Skeletal muscle tissue (tissue), 4 donors: ENCODE results near the gene TMEM164. TPM values are rescaled to one million over a fixed set of nuclear protein-coding genes. Genes with fewer than 3 reads are reported as not detected.

ENCODE experiments used
- H3K27ac ChIP-seq: one replicate; pipeline ENCODE4 v1.7.0; 2013; ENCODE audit warnings: mild to moderate bottlenecking, low read depth, low read length, inconsistent platforms
- H3K27me3 ChIP-seq, 3 donors: one replicate each; pipeline ENCODE4 v1.7.0; 2013; ENCODE audit warnings: low read length in 3 of 3; ENCODE audit not compliant: control insufficient read depth in 3 of 3, insufficient read depth in 3 of 3
- H3K36me3 ChIP-seq, 3 donors: one replicate each; pipeline ENCODE4 v1.7.0; 2013; ENCODE audit warnings: low read length in 3 of 3; ENCODE audit not compliant: control insufficient read depth in 3 of 3, insufficient read depth in 3 of 3
- H3K4me1 ChIP-seq, 3 donors: one replicate each; pipeline ENCODE4 v1.7.0; 2013; ENCODE audit warnings: low read length in 3 of 3, mild to moderate bottlenecking in 3 of 3; ENCODE audit not compliant: control insufficient read depth in 3 of 3, insufficient read depth in 3 of 3
- H3K4me3 ChIP-seq, 3 donors: one replicate each; pipeline ENCODE4 v1.7.0; 2013; ENCODE audit warnings: low read length in 3 of 3
- H3K9ac ChIP-seq, 3 donors: one replicate each; pipeline ENCODE4 v1.7.0; 2013; ENCODE audit warnings: low read length in 3 of 3, mild to moderate bottlenecking in 3 of 3, moderate library complexity in 2 of 3, low read depth in 1 of 3
- H3K9me3 ChIP-seq, 3 donors: one replicate each; pipeline ENCODE4 v1.7.0; 2013; ENCODE audit warnings: low read length in 3 of 3; ENCODE audit not compliant: control insufficient read depth in 3 of 3
- total RNA-seq: library from RNA; depleted of rRNA; stranded (reverse); fragments of >200 nt; gene quantifications from one replicate; pipeline ENCODE4 v1.2.3, GENCODE V29; 2014
- donor health status: Osteomylitis.

TMEM164 gene
- total RNA-seq, 1 donor from 2014 or later, result 15.1 TPM

GRCh38 chrX:110163488-110163887 lies 160.6 kb downstream of the TMEM164 start:
- no peaks in the 10 kb centered on the region for H3K9me3 ChIP-seq
- H3K9ac ChIP-seq, result no peak overlapping the region

GRCh38 chrX:110167952-110168451 lies 165.1 kb downstream of the TMEM164 start:
- Histone ChIP-seq H3K9me3 (no peaks in the 10 kb centered on the region), H3K9ac (no peak overlapping the region), H3K27me3 (no peaks in the 10 kb centered on the region), H3K36me3 (peaks cover 0 to 6% (median 2%) of the 10 kb centered on the region in 3 donors), H3K4me3 (no peak overlapping the region), H3K27ac (no peak overlapping the region), H3K4me1 (no peaks in the 10 kb centered on the region)

More at GRCh38 chrX:110163488-110163887, 160.6 kb downstream of the TMEM164 start:
- Histone ChIP-seq H3K27me3 (no peaks in the 10 kb centered on the region), H3K4me3 (no peak overlapping the region), H3K27ac (no peak overlapping the region), H3K36me3 (no peaks in the 10 kb centered on the region), H3K4me1 (peaks cover 0 to 11% (median 10%) of the 10 kb centered on the region in 3 donors)

- Histone ChIP-seq H3K9me3 (no peaks in the 10 kb centered on the region), H3K27me3 (no peaks in the 10 kb centered on the region), H3K36me3 (peaks cover 0 to 6% (median 2%) of the 10 kb centered on the region in 3 donors), H3K27ac (no peak overlapping the region), H3K4me3 (no peak overlapping the region), H3K4me1 (peaks cover 0 to 3% (median 2%) of the 10 kb centered on the region in 3 donors), H3K9ac (no peak overlapping the region)
These were observed 165.7 kb downstream of the TMEM164 start for GRCh38 chrX:110168585-110168984.

- peaks cover 0 to 6% (median 2%) of the 10 kb centered on the region in 3 donors for H3K36me3 ChIP-seq
- H3K9ac ChIP-seq, result no peak overlapping the region
- H3K27me3 ChIP-seq, result no peaks in the 10 kb centered on the region
- H3K4me1 ChIP-seq, result peaks cover 2 to 11% (median 5%) of the 10 kb centered on the region in 3 donors
- H3K9me3 ChIP-seq, result no peaks in the 10 kb centered on the region
- no peak overlapping the region for H3K4me3 ChIP-seq
- no peak overlapping the region for H3K27ac ChIP-seq
These were observed 167.1 kb downstream of the TMEM164 start for GRCh38 chrX:110170029-110170428.

GRCh38 chrX:110171442-110171841 lies 168.5 kb downstream of the TMEM164 start:
- Histone ChIP-seq H3K4me3 (no peak overlapping the region), H3K9ac (no peak overlapping the region), H3K27me3 (no peaks in the 10 kb centered on the region), H3K27ac (no peak overlapping the region), H3K36me3 (peaks cover 0 to 6% (median 2%) of the 10 kb centered on the region in 3 donors), H3K4me1 (peaks cover 8 to 17% (median 16%) of the 10 kb centered on the region in 3 donors), H3K9me3 (no peaks in the 10 kb centered on the region)

GRCh38 chrX:110172215-110172614 lies 169.3 kb downstream of the TMEM164 start:
- Histone ChIP-seq H3K9ac (no peak overlapping the region), H3K36me3 (peaks cover 0 to 6% (median 2%) of the 10 kb centered on the region in 3 donors), H3K27ac (no peak overlapping the region), H3K4me3 (no peak overlapping the region), H3K4me1 (peaks cover 8 to 17% (median 16%) of the 10 kb centered on the region in 3 donors), H3K27me3 (no peaks in the 10 kb centered on the region), H3K9me3 (no peaks in the 10 kb centered on the region)

- H3K9ac ChIP-seq, result no peak overlapping the region
- H3K4me3 ChIP-seq, result no peak overlapping the region
- no peaks in the 10 kb centered on the region for H3K9me3 ChIP-seq
- H3K27ac ChIP-seq, result no peak overlapping the region
- peaks cover 0 to 6% (median 2%) of the 10 kb centered on the region in 3 donors for H3K36me3 ChIP-seq
- peaks cover 8 to 17% (median 16%) of the 10 kb centered on the region in 3 donors for H3K4me1 ChIP-seq
- H3K27me3 ChIP-seq, result no peaks in the 10 kb centered on the region
These were observed 170.6 kb downstream of the TMEM164 start for GRCh38 chrX:110173192-110174175.

- Histone ChIP-seq H3K9ac (no peak overlapping the region), H3K36me3 (peaks cover 0 to 6% (median 2%) of the 10 kb centered on the region in 3 donors), H3K27ac (no peak overlapping the region), H3K4me3 (no peak overlapping the region), H3K9me3 (no peaks in the 10 kb centered on the region), H3K4me1 (peaks cover 8 to 21% (median 21%) of the 10 kb centered on the region in 3 donors), H3K27me3 (peaks cover 0 to 5% (median 0%) of the 10 kb centered on the region in 3 donors)
These were observed 172.2 kb downstream of the TMEM164 start for GRCh38 chrX:110175146-110175545.

GRCh38 chrX:110175696-110176095 lies 172.8 kb downstream of the TMEM164 start:
- Histone ChIP-seq H3K9me3 (no peaks in the 10 kb centered on the region), H3K9ac (no peak overlapping the region), H3K4me1 (peaks cover 8 to 25% (median 22%) of the 10 kb centered on the region in 3 donors), H3K4me3 (no peak overlapping the region), H3K27ac (no peak overlapping the region), H3K36me3 (peaks cover 0 to 6% (median 2%) of the 10 kb centered on the region in 3 donors), H3K27me3 (peaks cover 0 to 6% (median 0%) of the 10 kb centered on the region in 3 donors)
